Breast epithelium (tissue), 4 donors: ENCODE measurements around the gene MOB1A. TPM values are rescaled to one million over a fixed set of nuclear protein-coding genes. Genes with fewer than 3 reads are reported as not detected.

Experiments
- DNase-seq, 2 donors: peaks; one replicate each; pipeline ENCODE4 v3.0.0-alpha.2; 2019; ENCODE audit warnings: low spot score in 2 of 2
- H3K27ac ChIP-seq, 2 donors: fragments of 200-600 bp; sonication (generic) in 1 of 2; one replicate each; pipeline ENCODE4 v1.5.1; 2016 to 2019; ENCODE audit warnings: mild to moderate bottlenecking in 1 of 2
- H3K27me3 ChIP-seq, 2 donors: fragments of 200-600 bp; sonication (generic) in 1 of 2; one replicate each; pipeline versions ENCODE4 v1.5.1 to v1.6.0; 2017 to 2019; ENCODE audit warnings: control low read depth in 1 of 2, mild to moderate bottlenecking in 1 of 2
- H3K36me3 ChIP-seq: fragments of 200-600 bp; one replicate; pipeline ENCODE4 v1.5.1; 2019
- H3K4me1 ChIP-seq, 2 donors: fragments of 200-600 bp; sonication (generic); one replicate each; pipeline ENCODE4 v1.5.1; 2016 to 2019; ENCODE audit warnings: control low read depth in 1 of 2
- H3K4me3 ChIP-seq, 3 donors: fragments of 200-600 bp; sonication (generic); 1 replicate in 2 of 3; 2 replicates in 1 of 3; pipeline ENCODE4 v1.5.1; 2016 to 2019; ENCODE audit warnings: mild to moderate bottlenecking in 3 of 3, moderate library complexity in 2 of 3
- H3K9me3 ChIP-seq, 2 donors: fragments of 200-600 bp; sonication (generic) in 1 of 2; one replicate each; pipeline ENCODE4 v1.5.1; 2016 to 2019; ENCODE audit warnings: control low read depth in 1 of 2
- POLR2A ChIP-seq: fragments of 450-650 bp; IDR thresholded peaks from one replicate; pipeline ENCODE4 v1.6.1; 2016; ENCODE audit warnings: antibody characterized with exemption, mild to moderate bottlenecking, moderate library complexity
- POLR2AphosphoS5 ChIP-seq, 3 donors: sonication (generic); formaldehyde crosslinking; IDR thresholded peaks; one replicate each; pipeline ENCODE4 v1.6.1; 2017; ENCODE audit warnings: antibody characterized with exemption in 3 of 3
- intact Hi-C: fragments of 100-400 bp; cut with DNase I; formaldehyde crosslinking; loops from one replicate; pipeline ENCODE4 v1.15.1; 2023; ENCODE audit warnings: low total_unique reads
- total RNA-seq, 3 donors: library from RNA; depleted of rRNA; stranded (reverse); fragments of >200 nt; gene quantifications; one replicate each; pipeline ENCODE4 v1.1.0, GENCODE V29; 2016
- TF ChIP-seq, protein P1 (sequence below), 3 donors: fragments of 450-650 bp; IDR thresholded peaks; one replicate each; pipeline ENCODE4 v1.5.1; 2016 to 2017; ENCODE audit warnings: antibody characterized with exemption in 3 of 3, mild to moderate bottlenecking in 3 of 3, moderate library complexity in 3 of 3

MOB1A gene
- total RNA-seq, 3 donors from 2014 or later = 87.8 to 107 (median 98.4) TPM

DNA sequence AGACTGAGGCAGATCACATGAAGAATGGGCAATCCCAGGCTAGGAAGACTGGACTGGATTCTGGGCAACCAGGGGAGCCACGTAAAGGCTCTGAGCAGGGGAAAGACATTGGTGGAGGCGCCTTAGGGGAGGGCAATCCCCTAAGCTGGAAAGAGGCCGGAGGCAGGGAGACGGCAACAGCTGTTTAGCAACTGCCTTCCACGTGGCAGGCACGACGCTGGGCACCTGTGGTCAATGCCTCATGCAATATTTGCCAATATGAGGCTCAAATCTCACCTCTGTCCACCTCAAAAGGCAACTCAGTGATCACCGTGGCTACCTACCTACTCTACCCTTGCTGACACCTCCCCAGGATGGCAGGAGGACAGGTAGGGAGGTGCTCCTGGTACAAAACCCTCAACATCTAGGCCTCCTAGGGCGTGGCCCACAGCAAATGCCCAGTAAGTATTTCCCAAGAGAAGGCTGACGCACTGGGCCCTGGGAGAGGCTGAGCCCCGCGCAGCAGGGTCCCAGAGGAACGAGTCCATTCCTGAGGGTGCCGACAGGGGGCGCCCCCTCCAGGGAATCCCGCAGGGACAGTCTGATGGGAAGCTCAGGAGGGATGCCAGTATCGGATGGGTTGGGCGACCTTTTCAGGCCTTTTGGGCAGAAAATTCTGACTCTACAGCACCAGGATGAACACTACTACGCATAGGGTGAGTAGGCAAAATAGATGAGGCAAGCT is 39.9 kb downstream of the MOB1A start:
- Histone ChIP-seq H3K4me1 (no peaks in the 10 kb centered on the region), H3K27me3 (no peaks in the 10 kb centered on the region), H3K9me3 (no peaks in the 10 kb centered on the region), H3K36me3 (no peaks in the 10 kb centered on the region), H3K27ac (no peak overlapping the region), H3K4me3 (no peak overlapping the region)
- intact Hi-C loops = loop anchor here (10.0 kb wide), 1 partner anchor 1584 kb away; no protein-coding TSS in a partner anchor
- DNase-seq = no peak
- TF ChIP-seq POLR2A = no peak
- TF ChIP-seq, protein P1, sequence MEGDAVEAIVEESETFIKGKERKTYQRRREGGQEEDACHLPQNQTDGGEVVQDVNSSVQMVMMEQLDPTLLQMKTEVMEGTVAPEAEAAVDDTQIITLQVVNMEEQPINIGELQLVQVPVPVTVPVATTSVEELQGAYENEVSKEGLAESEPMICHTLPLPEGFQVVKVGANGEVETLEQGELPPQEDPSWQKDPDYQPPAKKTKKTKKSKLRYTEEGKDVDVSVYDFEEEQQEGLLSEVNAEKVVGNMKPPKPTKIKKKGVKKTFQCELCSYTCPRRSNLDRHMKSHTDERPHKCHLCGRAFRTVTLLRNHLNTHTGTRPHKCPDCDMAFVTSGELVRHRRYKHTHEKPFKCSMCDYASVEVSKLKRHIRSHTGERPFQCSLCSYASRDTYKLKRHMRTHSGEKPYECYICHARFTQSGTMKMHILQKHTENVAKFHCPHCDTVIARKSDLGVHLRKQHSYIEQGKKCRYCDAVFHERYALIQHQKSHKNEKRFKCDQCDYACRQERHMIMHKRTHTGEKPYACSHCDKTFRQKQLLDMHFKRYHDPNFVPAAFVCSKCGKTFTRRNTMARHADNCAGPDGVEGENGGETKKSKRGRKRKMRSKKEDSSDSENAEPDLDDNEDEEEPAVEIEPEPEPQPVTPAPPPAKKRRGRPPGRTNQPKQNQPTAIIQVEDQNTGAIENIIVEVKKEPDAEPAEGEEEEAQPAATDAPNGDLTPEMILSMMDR (IDR thresholded peaks at IDR 0.05) = no peak
- TF ChIP-seq POLR2AphosphoS5 (IDR thresholded peaks at IDR 0.05) = no peak

DNA sequence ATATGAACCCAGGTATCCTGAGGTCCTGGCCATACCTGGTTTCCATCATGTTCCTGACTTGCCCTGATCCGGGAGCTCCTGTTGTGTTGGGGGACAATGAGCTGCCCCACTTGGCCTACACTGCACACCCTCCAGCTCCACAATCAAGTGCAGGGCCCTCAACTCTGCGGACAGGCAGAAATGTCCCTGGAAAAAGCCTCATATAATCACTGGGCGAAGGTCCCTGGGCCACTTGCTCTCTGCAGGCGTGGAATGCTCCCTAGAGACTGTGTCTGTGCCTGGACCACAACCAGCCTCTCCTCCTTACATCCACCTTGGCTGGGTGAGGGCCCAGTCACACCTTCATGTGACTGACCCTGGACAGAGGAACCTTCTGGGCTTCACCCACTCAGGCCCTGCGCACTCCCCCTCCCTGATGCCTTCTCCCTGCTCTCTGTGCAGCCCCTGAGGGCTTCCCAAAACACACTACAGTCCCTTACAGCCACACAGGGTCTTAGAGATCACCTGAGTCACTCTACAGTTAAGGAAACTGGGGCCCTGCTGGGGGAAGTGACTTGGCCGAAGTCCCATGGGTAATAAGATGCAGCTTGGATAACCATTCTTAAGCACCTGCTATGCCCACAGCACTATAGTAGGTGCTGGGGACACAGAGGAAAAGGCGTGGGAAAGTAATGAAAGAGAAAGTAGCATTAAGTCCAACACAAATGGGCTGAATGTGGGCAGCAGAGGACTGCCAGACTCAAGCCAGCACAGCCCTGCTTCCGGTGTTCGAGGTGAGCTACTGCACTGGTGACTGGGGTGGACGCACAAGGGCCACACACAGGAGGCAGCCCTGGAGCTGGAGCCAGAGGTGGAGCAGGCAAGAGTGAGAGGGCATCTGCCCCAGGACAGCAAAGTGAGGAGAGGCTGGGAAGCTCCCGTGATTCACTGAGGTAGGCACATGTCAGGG is 40.8 kb downstream of the MOB1A start:
- DNase-seq = no peak
- TF ChIP-seq POLR2AphosphoS5 (IDR thresholded peaks at IDR 0.05) = no peak
- TF ChIP-seq POLR2A = no peak
- TF ChIP-seq, protein P1 (IDR thresholded peaks at IDR 0.05) = no peak
- H3K9me3 ChIP-seq = peaks cover 0 to 5% of the 10 kb centered on the region in 2 donors
- H3K27me3 ChIP-seq = no peaks in the 10 kb centered on the region
- no peaks in the 10 kb centered on the region for H3K36me3 ChIP-seq
- no peaks in the 10 kb centered on the region for H3K4me1 ChIP-seq
- intact Hi-C loops = loop anchor here (10.0 kb wide), 1 partner anchor 1583 kb away; no protein-coding TSS in a partner anchor
- no peak overlapping the region for H3K27ac ChIP-seq
- no peak overlapping the region for H3K4me3 ChIP-seq

DNA sequence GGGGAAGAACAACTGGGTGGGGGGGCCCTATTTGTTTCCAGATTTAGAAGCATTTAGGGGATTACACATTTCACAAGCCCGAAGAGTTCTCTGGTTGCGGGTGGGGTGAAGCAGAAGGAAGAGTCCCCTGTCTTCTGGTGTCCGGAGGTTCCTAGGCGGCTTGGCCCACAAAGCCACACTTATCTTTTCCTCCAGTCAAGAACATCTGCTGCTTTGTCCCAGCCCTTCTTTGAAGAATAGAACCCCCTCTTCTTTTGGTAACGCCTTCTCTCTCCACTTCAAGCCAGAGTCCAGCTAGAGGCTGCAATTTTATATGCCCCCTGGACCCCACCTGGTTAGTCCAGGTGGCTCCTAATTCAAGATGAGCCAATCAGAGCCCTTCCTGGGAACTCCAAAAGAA is 46.8 kb downstream of the MOB1A start:
- intact Hi-C loops = loop anchor here (10.0 kb wide), 1 partner anchor 1577 kb away; no protein-coding TSS in a partner anchor
- peaks cover 0 to 5% of the 10 kb centered on the region in 2 donors for H3K9me3 ChIP-seq
- no peaks in the 10 kb centered on the region for H3K27me3 ChIP-seq
- TF ChIP-seq, protein P1 (IDR thresholded peaks at IDR 0.05) = no peak
- TF ChIP-seq POLR2A = no peak
- TF ChIP-seq POLR2AphosphoS5 (IDR thresholded peaks at IDR 0.05) = no peak
- no peaks in the 10 kb centered on the region for H3K4me1 ChIP-seq
- no peaks in the 10 kb centered on the region for H3K36me3 ChIP-seq
- DNase-seq = no peak
- no peak overlapping the region for H3K27ac ChIP-seq
- H3K4me3 ChIP-seq = no peak overlapping the region

DNA sequence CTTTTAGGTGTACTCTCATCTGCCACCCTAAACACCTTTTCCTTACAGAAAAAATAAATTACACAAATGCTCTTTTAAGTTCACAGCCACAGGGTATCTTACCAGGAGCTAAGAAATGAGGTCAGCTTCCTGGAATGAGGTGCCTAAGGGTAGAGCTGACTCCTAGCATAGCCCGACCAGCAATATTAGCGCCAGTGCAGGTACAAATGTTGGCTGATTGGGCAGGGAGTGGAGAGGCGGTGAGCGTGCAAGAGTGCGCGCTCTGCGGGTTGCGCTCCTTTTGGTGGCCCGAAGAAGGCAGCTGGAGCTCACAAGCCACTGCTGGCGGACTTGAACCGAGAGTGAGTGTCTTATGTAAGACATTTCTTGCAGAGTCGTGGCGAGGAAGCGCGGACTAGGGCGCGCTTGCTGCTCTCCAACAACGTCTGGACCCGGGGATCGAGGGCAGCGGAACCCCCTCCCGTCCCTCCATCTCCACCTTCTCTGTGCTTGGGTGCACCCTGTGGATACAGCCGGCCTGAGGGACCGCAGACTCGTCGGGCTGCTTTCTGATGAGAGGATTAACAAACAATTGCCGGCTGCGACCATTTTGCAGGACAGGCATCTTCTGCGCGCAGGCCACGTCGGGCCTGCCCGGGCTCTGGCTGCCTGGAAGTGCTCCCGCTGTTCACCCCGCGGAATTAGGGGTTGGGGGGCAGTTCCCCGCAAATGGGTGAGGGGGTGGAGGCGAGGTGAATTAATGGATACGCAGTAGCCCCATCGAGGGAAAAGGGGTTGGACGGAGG is 48.3 kb downstream of the MOB1A start:
- no peak for DNase-seq
- no peaks in the 10 kb centered on the region for H3K4me1 ChIP-seq
- TF ChIP-seq POLR2A (no peak), POLR2AphosphoS5 (IDR thresholded peaks at IDR 0.05) (no peak)
- TF ChIP-seq, protein P1 (IDR thresholded peaks at IDR 0.05) = no peak

More for the DNA sequence above, 48.3 kb downstream of the MOB1A start:
- Histone ChIP-seq H3K4me3 (peak overlapping the region in 1 of 3 donors; percentile 22), H3K9me3 (peaks cover 0 to 5% of the 10 kb centered on the region in 2 donors), H3K27me3 (no peaks in the 10 kb centered on the region), H3K27ac (no peak overlapping the region), H3K36me3 (no peaks in the 10 kb centered on the region)
- intact Hi-C loops = loop anchor here (10.0 kb wide), 1 partner anchor 1576 kb away; no protein-coding TSS in a partner anchor
